Fibroblast of skin of left quadriceps (primary cell): ENCODE results near the gene SLC2A9.
"Not testable (repeated sequence)": the region's sequence is repeated elsewhere in the genome, so short reads cannot be mapped to it uniquely, and the experiment has no call there.

Experiments used
- DNase-seq, 2 experiments: peaks; one replicate each; pipeline ENCODE4 v3.0.0-alpha.2; 2013; ENCODE audit warnings: low read depth in 2 of 2

Gene SLC2A9

GRCh38 chr4:9826551-9826950 is 194.7 kb downstream of the SLC2A9 start:
- DNase-seq: no peak

DNA sequence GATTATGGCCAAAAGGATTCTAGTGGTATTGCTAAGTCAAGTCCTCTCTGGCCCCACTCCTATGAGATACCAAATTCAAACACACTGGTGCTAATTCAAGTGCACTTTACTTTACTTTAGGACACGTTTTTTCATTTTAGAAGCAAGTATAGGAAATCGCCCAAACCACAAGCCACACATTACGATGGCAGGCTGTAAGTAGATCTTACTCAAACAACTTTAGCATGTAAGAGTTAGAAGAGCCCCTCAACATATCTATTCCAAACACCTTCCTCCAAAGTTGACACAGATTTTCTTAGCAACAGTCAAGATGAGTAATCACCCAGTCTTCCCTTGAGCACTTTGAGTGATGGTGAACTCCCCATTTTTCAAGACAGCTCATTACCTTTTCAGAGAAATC is 196.2 kb downstream of the SLC2A9 start:
- no peak for DNase-seq

GRCh38 chr4:9820343-9820742 is 201.0 kb downstream of the SLC2A9 start:
- DNase-seq: no peak

GRCh38 chr4:9816285-9816684 is 205.0 kb downstream of the SLC2A9 start:
- DNase-seq: no peak

- DNase-seq: no peak
These were observed 208.6 kb downstream of the SLC2A9 start for GRCh38 chr4:9812501-9813340.

GRCh38 chr4:9811806-9812205 is 209.5 kb downstream of the SLC2A9 start:
- DNase-seq: no peak

DNA sequence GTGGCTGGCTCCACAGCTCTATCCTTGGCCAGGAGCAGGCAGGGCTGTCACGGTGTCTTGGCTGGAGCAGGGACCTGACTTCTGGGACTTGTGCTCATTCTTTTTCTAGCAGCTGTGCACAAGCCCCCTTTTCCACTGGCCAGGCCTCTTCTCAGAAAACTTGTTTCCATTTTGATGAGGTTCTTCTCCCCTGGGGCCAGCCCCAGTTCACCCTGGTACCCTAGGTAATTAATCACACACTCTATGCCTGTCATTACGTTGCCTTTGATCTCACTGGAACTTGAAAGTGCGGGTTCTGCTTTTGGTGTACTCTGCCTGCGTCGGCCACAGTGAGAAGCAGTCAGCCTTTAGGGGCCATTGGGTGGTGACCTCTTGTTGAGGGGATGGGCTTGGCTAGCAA is 213.2 kb downstream of the SLC2A9 start:
- no peak for DNase-seq

GRCh38 chr4:9804918-9805317 is 216.4 kb downstream of the SLC2A9 start:
- no peak for DNase-seq

DNA sequence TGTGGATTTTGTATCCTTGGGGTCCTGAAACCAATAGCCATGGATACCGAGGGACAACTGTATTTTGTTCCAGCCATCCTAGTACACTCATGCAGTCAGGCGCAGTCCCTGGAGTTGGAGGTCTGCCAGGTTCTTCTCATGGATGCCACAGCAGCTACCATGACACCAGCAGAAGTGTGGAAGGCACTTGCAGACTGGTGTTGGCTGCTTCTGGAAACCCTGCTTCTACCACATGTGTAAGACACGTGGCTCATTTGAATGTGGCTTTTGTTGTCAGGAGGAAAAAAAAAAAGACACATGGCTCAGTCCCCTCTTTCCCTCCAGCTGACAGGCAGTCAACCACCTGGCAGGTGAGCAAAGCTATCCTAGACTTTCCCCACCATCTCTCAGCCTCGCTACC is 220.4 kb downstream of the SLC2A9 start:
- no peak for DNase-seq

DNA sequence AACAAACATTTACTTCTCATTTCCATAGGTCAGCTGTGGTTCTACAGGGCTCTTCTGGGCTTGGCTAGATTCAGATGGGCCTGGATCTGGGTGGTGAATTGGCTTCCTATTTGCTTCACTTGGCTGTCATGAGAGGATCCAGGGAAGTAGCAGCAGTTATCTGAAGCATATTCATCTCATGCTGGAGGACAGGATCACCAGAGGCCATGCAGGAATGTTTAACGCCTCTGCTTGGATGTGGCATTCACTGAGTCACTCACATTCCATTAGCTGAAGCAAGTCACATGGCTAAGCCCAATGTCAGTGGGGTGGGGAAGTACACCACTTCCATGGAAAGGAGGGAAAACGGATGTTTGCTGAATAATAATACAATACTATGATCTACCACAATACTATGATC is 224.7 kb downstream of the SLC2A9 start:
- DNase-seq: not testable (repeated sequence)

DNA sequence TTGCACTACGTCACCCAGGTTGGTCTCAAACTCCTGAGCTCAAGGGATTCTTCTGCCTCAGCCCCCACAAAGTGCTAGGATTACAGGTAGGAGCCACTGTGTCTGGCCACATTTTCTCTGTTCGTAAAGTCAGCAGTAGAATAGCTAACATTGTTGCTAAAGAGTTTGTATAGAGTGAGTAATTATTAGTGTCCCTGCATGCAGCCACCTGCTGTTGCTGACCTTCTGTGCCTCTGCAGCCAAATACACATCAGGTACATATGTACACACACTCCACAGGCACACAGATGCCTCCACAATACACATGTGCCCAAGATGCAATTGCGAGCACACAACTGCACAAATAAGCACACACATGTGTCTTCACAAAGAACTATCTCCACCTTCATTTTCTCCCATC is 228.9 kb downstream of the SLC2A9 start:
- DNase-seq: no peak

DNA sequence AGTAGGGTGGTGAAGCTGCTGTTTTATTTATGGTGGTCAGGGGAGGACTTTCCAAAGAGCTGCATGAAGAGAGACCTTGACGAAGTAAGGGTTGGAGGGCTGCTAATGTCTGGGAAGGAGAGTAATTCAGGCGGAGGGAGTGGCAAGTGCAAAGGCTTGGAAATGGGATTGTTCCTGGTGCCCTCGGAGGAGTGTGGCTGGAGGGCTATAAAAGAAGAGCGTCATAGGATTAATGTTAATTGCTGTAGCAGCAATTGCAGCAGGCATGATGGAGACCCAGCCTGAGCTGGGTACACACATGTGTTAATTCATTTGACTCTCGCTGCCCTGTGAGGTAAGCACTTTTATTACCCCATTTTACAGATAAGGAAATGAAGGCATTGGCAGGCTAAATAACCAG is 235.4 kb downstream of the SLC2A9 start:
- DNase-seq: not testable (repeated sequence)

- no peak for DNase-seq
These were observed 239.2 kb downstream of the SLC2A9 start for GRCh38 chr4:9782136-9782436.

- no peak for DNase-seq
These were observed 239.8 kb downstream of the SLC2A9 start, which contains the start of gene DRD5 for GRCh38 chr4:9781343-9782135. Gene DRD5 (plus strand): TSS chr4:9781634. CDS start chr4:9782030, 396 bp downstream.
